Right renal cortex interstitium (tissue), 3 donors: ENCODE measurements around the gene SNAP29. TPM values are rescaled to one million over a fixed set of nuclear protein-coding genes. Genes with fewer than 3 reads are reported as not detected.
A peak's percentile ranks its signal among the peaks of the same experiment; 100 is the strongest.
"Not testable (repeated sequence)": the region's sequence is repeated elsewhere in the genome, so short reads cannot be mapped to it uniquely, and the experiment has no call there.

Experiments
- DNase-seq, 3 donors: peaks; one replicate each; pipeline ENCODE4 v3.0.0-alpha.2; 2013; ENCODE audit warnings: low read depth in 3 of 3, low spot score in 2 of 3
- polyA plus RNA-seq, 3 donors: library from polyadenylated mRNA; unstranded; fragments of 120-200 nt; gene quantifications; one replicate each; pipeline ENCODE4 v1.2.1, GENCODE V29; 2013; ENCODE audit not compliant: insufficient read length in 3 of 3

Gene SNAP29
- polyA plus RNA-seq, 3 donors: 34.0 to 34.9 (median 34.6) TPM

- DNase-seq: no peak
These were observed 24.6 kb upstream of the SNAP29 start for GRCh38 chr22:20834206-20834605.

DNA sequence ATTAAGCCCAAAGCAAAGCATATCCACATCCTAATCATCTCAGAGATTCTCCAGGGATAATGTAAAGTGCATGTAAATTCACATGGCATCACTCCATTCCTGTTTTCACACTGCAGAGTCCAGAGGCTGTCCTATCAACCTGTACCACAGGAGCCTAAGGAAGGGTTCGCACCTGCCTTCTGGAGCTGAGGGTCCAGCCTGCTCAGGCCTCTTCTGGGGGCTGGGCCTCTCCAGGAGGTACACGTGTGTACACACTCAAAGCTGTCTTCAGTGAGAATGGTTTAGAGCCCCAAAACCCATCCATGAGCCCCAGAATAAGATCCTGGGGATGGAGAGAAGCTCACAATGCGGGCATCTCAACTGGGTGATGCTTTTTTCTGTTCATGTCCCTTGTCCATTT lies 24.1 kb upstream of the SNAP29 start:
- DNase-seq: no peak

GRCh38 chr22:20836987-20837823 lies 21.6 kb upstream of the SNAP29 start:
- no peak for DNase-seq

- DNase-seq: not testable (repeated sequence)
These were observed 19.5 kb upstream of the SNAP29 start for GRCh38 chr22:20839354-20839753.

- no peak for DNase-seq
These were observed 18.8 kb upstream of the SNAP29 start for GRCh38 chr22:20839837-20840645.

DNA sequence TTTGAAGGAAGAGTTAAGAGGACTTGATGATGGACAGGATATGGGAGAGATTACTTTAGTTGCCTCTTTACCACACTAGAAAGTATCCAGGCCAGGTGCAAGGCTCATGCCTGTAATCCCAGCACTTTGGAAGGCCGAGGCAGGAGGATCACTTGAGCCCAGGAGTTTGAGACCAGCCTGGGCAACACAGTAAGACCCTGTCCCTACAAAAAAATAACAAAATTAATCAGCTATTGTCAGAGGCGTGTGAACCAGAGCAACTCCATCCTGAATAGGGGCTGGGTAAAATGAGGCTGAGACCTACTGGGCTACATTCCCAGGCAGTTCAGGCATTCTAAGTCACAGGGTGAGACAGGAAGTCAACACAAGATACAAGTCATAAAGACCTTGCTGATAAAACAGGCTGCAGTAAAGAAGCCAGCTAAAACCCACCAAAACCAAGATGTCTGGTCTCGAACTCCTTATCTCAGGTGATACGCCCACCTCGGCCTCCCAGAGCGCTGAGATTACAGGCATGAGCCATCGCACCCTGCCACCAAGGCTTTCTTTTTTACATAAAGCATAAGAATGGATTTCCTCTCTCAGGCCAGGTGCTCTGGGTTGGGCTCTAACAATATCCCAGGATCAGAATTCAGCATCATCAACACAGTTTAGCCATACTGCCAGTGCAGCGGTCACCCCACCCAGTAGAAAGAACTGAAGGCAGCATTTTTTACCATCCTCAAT lies 18.0 kb upstream of the SNAP29 start:
- DNase-seq: no peak

DNA sequence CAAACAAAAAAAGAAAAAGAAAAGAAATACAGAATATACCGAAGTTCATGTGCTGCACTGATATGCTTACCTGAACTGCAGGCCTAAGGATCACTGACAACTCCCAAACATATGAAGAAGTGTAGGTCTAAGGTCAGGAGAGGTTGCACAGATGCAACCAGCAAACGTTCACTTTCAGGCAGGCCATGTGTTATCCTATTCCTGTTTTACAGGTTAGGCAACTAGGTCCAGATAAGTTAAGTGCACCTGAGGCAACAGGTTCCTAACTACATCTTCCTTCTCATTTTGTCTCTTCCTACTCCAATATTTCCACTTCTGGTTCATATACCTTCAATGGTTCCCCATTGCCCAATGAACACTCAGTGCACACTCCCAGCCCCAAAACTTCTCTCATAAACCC lies 15.3 kb upstream of the SNAP29 start:
- DNase-seq: no peak

DNA sequence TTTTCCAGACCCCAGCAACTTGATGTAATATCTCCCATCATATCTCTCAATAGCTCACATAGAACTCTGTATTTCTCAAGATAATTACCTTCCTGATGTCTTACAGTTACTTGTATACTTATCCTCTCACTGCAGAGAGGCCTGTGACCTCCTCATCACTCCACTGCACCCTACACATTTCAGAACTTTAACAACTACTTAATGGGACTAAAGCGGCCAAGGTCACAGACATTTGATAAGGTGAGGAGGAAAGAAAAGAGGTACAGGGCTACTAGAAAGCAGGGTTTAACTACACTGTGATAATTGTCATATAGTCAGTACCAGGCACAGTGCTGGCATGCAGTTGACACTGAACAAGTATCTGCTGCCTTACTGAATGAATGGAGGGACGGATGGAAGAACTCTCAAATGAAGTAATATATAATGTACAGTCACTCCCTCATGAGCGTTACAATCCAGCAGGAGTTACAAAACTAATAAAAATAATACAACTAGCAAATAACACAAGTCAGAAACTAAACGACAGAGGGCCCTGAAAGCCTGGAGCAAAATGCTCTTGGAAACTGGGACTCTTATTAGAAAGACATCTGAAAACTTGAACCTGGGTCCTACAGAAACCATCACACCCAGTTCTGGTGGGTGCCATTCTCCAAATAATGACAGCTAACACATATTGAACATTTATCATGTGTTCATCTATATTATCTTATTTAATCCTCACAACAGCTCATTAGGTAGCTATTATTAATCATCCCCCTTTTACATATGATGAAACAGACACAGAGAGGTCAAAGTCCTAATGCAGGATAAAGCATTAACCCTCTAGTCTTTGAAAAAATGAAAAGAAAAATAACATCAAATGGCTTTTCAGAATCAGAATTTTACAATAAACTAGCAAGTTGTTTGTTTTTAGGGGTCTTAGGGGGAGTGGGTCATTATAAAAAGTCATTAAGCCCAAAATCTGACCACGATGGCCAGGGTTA lies 14.5 kb upstream of the SNAP29 start:
- no peak for DNase-seq

DNA sequence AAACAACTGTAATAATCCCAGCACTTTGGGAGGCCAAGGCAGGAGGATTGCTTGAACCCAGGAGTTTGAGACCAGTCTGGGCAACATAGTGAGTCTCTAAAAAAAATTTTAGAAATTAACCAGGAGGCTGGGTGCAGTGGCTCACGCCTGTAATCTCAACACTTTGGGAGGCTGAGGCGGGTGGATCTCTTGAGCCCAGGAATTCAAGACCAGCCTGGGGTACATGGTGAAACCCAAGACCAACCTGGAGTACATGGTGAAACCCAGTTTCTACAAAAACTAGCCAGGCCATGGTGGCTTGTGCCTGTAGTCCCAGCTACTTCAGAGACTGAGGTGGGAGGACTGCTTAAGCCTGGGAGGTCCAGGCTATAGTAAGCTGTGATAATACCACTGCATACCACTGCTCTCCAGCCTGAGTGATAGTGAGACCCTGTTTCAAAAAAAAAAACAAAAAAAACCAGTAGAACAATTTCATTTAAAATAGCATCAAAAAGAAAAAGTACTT lies 11.4 kb upstream of the SNAP29 start:
- DNase-seq: no peak

- no peak for DNase-seq
These were observed 6.7 kb upstream of the SNAP29 start for GRCh38 chr22:20852076-20852475.

DNA sequence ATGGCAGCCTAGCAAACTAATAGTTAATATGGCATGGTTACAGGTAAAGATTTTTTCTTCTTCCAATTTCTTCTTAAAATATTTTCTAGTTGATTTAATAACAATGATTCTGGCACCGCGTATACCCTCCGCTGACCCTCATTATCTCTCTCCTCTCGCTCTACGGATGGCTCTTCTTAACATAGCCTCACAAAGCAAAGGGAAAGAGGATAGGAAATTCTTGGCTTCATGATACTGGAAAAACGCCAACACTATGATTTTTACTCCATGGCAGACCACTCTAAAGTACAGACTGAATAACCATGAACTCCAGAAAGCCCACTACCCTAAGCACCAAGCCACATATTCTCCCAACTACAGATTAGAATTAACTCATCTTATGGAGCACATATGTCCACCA lies 6.3 kb upstream of the SNAP29 start:
- no peak for DNase-seq

DNA sequence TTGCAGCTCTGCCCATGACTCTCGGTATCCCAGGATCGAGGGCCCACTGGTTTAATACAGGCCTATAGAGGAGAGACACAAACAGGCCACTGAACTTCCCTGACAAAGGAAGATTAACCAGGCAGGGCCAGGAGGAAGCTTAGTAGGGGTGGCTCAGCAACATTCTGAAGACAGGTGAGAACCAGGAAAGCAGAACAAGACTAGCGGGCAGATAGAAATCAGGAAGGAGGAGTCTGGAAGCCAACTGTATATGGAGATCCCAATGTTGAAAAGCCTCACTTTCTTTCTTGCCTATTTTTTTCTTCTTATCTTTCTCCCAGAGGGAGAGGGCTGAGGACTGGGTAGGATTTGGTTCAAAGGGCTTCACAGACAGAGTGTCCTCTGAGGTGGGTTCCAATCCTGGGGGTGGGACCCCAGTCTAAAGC lies 5.6 kb upstream of the SNAP29 start:
- no peak for DNase-seq

GRCh38 chr22:20857247-20857643 lies 1.6 kb upstream of the SNAP29 start:
- no peak for DNase-seq

GRCh38 chr22:20857838-20858614 lies 781 bp upstream of the SNAP29 start:
- peak in 1 of 3 donors; percentile 82 for DNase-seq

DNA sequence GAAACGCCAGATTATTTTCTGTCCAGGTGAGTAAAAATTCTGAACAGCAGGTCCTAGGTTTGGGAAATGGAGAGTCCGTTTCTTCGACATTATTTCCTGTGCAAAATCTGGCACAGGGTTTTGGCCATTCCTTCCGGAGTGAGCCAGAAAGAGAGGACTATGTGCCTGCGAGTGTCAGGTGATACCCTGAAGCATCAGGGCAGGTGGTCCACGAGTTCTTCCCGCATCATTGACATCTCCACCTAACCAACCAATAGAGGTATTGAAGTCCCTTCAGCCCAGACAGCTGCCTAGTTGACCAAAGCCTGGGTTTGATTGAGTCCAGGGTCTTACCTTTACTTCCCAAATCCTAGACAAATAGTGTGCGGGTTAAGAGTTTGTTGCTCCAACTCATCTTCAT lies 808 bp downstream of the SNAP29 start:
- DNase-seq: no peak

GRCh38 chr22:20862540-20862939 lies 3.7 kb downstream of the SNAP29 start:
- no peak for DNase-seq

DNA sequence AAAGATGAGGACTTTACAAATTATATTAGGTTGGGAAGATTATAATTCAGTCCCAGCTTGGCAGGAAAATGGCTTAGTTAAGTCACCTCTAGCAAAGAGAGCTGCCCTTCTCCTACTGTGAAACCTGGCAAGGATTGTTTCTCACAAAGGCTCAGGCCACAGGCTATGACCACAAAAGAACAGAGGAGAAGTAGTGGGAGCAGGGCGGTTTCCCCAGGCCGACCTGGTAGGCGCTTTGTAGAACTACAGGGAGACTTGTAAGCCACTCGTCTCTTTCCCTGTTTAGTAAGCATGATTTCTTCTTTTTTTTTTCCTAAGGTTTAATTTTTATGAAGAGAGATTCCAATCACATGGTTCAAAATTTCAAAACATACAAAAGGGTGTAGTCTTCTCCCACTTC lies 4.6 kb downstream of the SNAP29 start:
- DNase-seq: no peak

- DNase-seq: no peak
These were observed 5.5 kb downstream of the SNAP29 start for GRCh38 chr22:20864186-20864908.
